Ishikawa (cell line): ENCODE results near the gene NOL9.
A peak's percentile ranks its signal among the peaks of the same experiment; 100 is the strongest.

ENCODE experiments used
- CEBPB ChIP-seq: IDR thresholded peaks from 2 replicates; pipeline ENCODE4 v1.6.1; 2012
- CREB1 ChIP-seq: IDR thresholded peaks from 2 replicates; pipeline ENCODE4 v1.6.1; 2012; ENCODE audit warnings: low read depth
- EGR1 ChIP-seq: IDR thresholded peaks from 2 replicates; pipeline ENCODE4 v1.6.1; 2012
- EP300 ChIP-seq: IDR thresholded peaks from 2 replicates; pipeline ENCODE4 v1.6.1; 2012; ENCODE audit warnings: borderline replicate concordance
- FOXM1 ChIP-seq: IDR thresholded peaks from 2 replicates; pipeline ENCODE4 v1.6.1; 2012; ENCODE audit warnings: low read depth, borderline replicate concordance
- MAX ChIP-seq: IDR thresholded peaks from 2 replicates; pipeline ENCODE4 v1.6.1; 2012
- NFIC ChIP-seq: IDR thresholded peaks from 2 replicates; pipeline ENCODE4 v1.6.1; 2012
- RAD21 ChIP-seq: IDR thresholded peaks from 2 replicates; pipeline ENCODE4 v1.6.1; 2012; ENCODE audit warnings: low read depth
- REST ChIP-seq: IDR thresholded peaks from 2 replicates; pipeline ENCODE4 v1.6.1; 2012; ENCODE audit warnings: low read depth, mild to moderate bottlenecking
- TAF1 ChIP-seq: IDR thresholded peaks from 2 replicates; pipeline ENCODE4 v1.6.1; 2012; ENCODE audit warnings: low read depth, mild to moderate bottlenecking
- TCF12 ChIP-seq: IDR thresholded peaks from 2 replicates; pipeline ENCODE4 v1.6.1; 2012; ENCODE audit warnings: low read depth
- TEAD4 ChIP-seq: IDR thresholded peaks from 2 replicates; pipeline ENCODE4 v1.6.1; 2012
- USF1 ChIP-seq: IDR thresholded peaks from 2 replicates; pipeline ENCODE4 v1.6.1; 2012
- YY1 ChIP-seq: IDR thresholded peaks from 2 replicates; pipeline ENCODE4 v1.6.1; 2012; ENCODE audit warnings: low read depth
- ZBTB7A ChIP-seq: IDR thresholded peaks from 2 replicates; pipeline ENCODE4 v1.6.1; 2012; ENCODE audit warnings: low read depth

Gene NOL9

GRCh38 chr1:6601923-6602668 is 47.8 kb upstream of the NOL9 start:
- TF ChIP-seq CREB1 (no peak), ZBTB7A (0 out of 2 replicates have a peak, but pooled peaks have one; percentile 21), TCF12 (peak; percentile 59), NFIC (no peak), USF1 (peak; percentile 42; the same call in 1 of the 2 replicates), TEAD4 (no peak; the same call in 1 of the 2 replicates), EGR1 (no peak), FOXM1 (no peak), MAX (peak; percentile 90), EP300 (peak; percentile 23; the same call in 1 of the 2 replicates), TAF1 (no peak), CEBPB (no peak), RAD21 (no peak), YY1 (no peak; the same call in 1 of the 2 replicates), REST (no peak; the same call in 1 of the 2 replicates)

GRCh38 chr1:6601049-6601922 is 47.0 kb upstream of the NOL9 start:
- peak; percentile 38; the same call in 1 of the 2 replicates for TF ChIP-seq ZBTB7A
- no peak for TF ChIP-seq TAF1
- TF ChIP-seq TEAD4: no peak
- TF ChIP-seq USF1: peak; percentile 86
- TF ChIP-seq MAX: peak; percentile 76
- TF ChIP-seq NFIC: peak; percentile 54; the same call in 1 of the 2 replicates
- no peak for TF ChIP-seq REST

- TF ChIP-seq TAF1 (no peak), REST (no peak), MAX (no peak), EGR1 (no peak), CEBPB (no peak), ZBTB7A (no peak), FOXM1 (no peak), TCF12 (no peak), YY1 (no peak), NFIC (no peak), TEAD4 (no peak), USF1 (no peak), RAD21 (no peak), CREB1 (no peak), EP300 (no peak)
Observed at GRCh38 chr1:6600410-6601048, 46.2 kb upstream of the NOL9 start.
